OCI-LY1 (cell line): ENCODE measurements around the gene SELENOO.

ENCODE experiments used
- CTCF ChIP-seq: fragments of 200-600 bp; sonication (generic), shearing (Covaris generic); IDR thresholded peaks from 2 replicates; pipeline ENCODE4 v1.5.1; 2017; ENCODE audit warnings: mild to moderate bottlenecking, antibody characterized with exemption, low read length, moderate library complexity, mixed read lengths
- EZH2 ChIP-seq: fragments of 200-600 bp; sonication (generic), shearing (Covaris generic); IDR thresholded peaks from 2 replicates; pipeline ENCODE4 v1.8.0; 2017; ENCODE audit warnings: borderline replicate concordance, mixed run types, mild to moderate bottlenecking, antibody characterized with exemption, low read length, moderate library complexity, mixed read lengths

DNA sequence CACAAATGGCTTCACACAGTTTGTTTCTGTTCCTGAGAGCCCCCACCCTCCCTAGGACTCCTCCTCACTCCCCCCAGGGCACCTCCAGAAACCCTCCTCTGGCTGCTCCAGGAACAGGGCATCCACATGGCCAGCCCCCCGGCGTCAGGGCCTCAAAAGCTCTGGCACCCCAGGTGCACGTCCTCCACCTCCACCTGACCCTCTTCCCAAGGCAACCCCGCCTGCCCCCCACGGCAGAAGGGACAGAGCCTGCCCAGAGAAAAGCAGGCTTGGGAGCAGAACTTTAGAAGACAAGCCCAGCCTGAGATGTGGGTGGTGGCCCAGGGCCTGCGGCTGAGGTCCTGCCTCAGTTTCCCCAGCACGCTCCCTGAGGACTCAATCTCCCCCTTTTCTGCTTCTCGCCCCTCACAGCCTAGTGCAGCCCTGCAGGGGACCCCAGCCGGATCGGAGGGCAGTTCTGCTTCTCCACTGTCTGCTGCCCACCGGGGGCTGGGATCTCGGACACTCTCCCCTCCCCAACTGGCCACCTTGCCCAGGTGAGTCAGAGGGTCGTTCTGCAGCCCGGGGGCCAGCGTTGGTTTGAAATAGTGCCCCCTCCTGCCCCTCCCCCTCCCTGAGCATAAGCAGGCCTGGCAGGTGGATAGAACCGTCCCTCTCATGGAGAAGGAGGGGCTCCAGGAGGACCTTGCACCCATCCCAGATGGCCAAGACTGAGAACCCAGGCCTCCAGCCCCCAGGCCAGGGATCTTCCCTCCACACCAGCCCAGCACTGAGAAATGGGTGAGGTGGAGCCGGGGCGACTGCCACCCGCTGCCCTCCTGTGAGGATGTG, 17.5 kb upstream of the SELENOO start:
- TF ChIP-seq CTCF (no peak), EZH2 (no peak)
